AG09309 (cell line): Measurements from ENCODE around the gene TLX1.

Source experiments
- DNase-seq: peaks from one replicate; pipeline ENCODE4 v3.0.0-alpha.2; 2010; ENCODE audit warnings: low read depth
- H3K4me3 ChIP-seq: 2 replicates; pipeline ENCODE4 v1.5.1; 2011; ENCODE audit warnings: mild to moderate bottlenecking, low read depth, low read length, moderate library complexity; ENCODE audit not compliant: control insufficient read depth
- TF ChIP-seq, protein P1 (sequence below): IDR thresholded peaks from 2 replicates; pipeline ENCODE4 v1.5.1; 2011; ENCODE audit warnings: mild to moderate bottlenecking, low read depth, low read length, inconsistent platforms; ENCODE audit not compliant: insufficient read depth, control insufficient read depth; ENCODE audit errors: missing control alignments

The TLX1 gene

DNA sequence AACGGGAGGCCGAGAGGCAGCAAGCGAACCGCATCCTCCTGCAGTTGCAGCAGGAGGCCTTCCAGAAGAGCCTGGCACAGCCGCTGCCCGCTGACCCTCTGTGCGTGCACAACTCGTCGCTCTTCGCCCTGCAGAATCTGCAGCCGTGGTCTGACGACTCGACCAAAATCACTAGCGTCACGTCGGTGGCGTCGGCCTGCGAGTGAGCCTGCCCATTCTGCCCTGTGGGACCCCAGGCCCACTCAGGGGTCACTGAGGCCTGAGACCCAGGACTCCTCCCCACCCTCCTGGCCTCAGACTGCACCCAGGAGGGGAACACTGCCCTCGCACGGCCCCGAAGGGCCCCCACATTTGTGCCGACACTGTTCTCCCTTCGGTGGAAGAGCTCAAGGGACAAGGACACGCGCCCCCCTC, 5.6 kb downstream of the TLX1 start:
- DNase-seq: no peak
- TF ChIP-seq, protein P1, sequence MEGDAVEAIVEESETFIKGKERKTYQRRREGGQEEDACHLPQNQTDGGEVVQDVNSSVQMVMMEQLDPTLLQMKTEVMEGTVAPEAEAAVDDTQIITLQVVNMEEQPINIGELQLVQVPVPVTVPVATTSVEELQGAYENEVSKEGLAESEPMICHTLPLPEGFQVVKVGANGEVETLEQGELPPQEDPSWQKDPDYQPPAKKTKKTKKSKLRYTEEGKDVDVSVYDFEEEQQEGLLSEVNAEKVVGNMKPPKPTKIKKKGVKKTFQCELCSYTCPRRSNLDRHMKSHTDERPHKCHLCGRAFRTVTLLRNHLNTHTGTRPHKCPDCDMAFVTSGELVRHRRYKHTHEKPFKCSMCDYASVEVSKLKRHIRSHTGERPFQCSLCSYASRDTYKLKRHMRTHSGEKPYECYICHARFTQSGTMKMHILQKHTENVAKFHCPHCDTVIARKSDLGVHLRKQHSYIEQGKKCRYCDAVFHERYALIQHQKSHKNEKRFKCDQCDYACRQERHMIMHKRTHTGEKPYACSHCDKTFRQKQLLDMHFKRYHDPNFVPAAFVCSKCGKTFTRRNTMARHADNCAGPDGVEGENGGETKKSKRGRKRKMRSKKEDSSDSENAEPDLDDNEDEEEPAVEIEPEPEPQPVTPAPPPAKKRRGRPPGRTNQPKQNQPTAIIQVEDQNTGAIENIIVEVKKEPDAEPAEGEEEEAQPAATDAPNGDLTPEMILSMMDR: no peak
- no peak overlapping the region for H3K4me3 ChIP-seq

DNA sequence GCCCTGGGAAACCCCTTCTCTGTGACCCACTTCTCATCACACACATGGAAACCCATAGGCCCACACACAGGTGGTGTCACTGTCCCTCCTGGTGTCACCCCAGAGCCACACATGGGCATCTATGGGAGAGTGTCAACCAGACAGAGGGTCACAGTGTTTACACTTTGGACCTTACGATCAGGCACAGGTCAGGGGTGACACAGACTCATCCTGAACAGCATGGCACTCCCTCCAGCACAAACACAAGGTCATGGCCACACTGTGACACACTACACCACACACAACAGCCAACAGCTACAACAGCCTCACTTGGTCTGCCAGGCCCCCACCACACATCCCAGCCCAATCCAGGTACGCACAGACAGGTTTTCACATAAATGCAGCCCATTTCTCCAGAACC, 6.2 kb downstream of the TLX1 start:
- TF ChIP-seq, protein P1: no peak
- DNase-seq: no peak
- H3K4me3 ChIP-seq: no peak overlapping the region

DNA sequence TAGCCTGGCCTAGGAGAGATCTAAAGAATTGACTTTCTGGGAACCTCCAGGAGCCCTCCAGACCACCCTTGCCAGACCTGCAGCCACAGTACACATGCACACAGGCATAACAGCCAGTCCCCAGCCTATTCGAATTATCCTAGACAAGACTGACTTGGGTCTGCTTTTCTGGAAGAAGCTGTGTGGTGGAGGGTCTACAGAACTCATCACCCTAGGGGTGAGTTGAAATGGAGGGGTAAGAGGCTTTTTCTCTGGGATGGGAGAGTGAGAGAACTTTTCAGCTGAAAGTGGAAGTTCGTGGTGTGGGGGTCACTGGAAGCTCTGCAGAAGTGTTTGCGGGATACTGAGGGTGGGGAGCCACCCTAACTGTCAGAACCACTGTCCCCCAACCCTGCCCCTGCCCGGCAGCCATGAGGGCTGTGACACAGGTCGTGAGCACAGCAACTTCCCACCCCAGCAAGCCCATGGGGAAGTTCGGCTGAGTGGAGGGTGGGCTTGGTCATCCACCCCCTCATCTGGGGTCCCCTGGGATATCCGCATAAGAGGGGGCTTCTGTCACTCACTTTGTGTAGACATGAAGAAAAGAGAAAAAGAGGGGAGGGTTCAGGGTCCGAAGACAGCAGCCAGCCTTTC, 7.8 kb downstream of the TLX1 start:
- TF ChIP-seq, protein P1: no peak
- no peak for DNase-seq
- no peak overlapping the region for H3K4me3 ChIP-seq

DNA sequence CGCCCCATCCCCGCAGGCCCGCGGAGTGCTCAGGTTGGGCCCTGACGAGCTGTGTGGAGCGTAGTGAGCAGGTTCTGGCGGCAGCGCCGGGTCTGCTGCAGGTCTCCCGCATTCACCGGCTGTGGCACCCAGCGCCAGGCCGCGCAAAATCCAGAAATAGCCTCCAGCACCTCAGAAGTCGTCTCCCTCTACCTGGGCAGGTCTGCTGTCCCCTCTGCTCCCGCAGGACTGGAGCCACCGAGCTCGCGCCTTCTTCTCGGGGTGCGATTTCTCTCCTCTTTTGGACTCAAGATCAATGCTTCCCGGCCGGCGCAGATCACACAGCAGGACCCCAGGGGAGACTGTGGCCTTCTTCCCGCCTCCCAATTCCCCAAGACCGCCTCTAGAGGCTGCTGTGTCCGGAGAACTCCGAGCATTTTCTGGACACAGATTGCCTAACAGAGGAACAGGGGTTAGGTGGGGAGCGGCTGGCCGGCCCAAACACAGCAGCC, 8.4 kb downstream of the TLX1 start:
- TF ChIP-seq, protein P1: peak; percentile 39
- no peak for DNase-seq
- H3K4me3 ChIP-seq: no peak overlapping the region

DNA sequence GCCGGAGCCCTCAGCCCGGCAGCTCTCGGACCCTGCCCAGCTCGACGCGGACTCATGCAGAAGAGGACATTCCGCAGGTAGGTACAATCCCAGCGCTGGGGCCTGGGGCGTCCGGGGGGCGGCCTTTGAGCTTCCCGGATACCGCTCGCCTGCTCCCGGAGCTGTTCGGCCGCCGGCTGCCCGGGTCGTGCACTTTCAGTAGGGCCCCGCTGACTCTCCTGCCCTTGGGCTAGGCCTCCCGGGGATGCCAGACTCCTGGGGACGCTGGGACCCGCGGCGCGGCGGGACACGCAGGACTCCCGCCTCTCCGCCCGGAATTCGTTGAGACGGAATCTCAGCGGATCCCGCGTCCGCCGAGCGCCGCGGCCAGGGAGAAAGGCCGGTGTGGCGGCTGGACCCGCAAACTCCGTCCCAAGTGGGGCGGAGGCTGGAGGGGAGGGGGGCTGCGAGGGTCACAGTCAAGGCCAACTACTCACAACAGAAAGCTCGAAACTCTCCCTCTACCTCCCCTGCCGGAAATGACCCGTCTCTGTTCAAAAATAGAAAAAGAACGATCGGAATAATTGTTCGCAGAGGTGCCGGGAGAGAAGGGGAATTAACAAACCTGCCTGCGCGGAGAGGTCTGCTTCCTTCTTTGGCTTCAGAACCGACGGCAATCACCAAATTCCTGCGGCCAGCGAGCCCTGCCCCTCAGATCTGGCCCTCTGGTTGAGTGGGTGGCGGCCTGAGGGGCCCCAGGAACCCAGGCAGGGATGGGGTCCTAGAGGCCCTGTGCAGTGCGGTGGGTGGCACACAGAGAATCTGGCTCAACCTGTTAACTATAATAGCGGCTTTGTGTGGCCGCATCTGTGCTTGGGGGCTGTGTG, 9.2 kb downstream of the TLX1 start:
- TF ChIP-seq, protein P1: no peak
- no peak for DNase-seq
- H3K4me3 ChIP-seq: no peak overlapping the region

DNA sequence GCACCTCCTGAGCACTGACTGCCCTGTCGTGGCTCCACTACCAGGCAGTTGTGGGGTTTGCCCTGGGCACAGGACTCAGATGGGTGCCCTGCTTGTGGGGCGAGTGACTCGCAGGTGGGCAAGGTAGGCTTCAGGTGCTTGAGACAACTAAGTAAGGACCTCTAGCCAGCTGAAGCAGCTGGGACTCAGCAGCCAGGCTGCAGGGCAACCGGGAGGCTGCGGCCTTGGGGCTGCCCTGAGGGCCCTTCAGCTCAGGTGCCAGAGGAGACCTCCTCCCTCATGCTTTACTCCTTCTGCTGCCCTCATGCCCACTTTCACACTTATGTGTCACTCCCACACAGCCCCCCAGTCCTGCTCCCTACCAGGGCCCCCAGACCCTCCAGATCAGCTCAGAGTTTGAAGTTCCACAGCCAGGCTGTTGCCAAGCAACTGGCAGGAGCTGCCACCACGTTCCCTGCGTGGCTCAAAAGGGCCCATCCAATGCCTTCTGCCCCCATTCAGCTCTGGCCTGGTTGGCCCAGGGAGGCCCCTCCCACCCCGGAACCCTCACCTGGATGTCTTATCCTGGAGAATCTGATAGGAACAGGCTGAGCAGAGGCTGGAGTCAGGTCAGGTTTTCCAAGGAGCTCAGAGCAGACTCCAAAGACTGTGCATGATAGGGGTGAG, 10.0 kb downstream of the TLX1 start:
- TF ChIP-seq, protein P1: no peak
- H3K4me3 ChIP-seq: no peak overlapping the region
- DNase-seq: no peak
